ENCODE data around the gene ORC1.

The ORC1 gene

DNA sequence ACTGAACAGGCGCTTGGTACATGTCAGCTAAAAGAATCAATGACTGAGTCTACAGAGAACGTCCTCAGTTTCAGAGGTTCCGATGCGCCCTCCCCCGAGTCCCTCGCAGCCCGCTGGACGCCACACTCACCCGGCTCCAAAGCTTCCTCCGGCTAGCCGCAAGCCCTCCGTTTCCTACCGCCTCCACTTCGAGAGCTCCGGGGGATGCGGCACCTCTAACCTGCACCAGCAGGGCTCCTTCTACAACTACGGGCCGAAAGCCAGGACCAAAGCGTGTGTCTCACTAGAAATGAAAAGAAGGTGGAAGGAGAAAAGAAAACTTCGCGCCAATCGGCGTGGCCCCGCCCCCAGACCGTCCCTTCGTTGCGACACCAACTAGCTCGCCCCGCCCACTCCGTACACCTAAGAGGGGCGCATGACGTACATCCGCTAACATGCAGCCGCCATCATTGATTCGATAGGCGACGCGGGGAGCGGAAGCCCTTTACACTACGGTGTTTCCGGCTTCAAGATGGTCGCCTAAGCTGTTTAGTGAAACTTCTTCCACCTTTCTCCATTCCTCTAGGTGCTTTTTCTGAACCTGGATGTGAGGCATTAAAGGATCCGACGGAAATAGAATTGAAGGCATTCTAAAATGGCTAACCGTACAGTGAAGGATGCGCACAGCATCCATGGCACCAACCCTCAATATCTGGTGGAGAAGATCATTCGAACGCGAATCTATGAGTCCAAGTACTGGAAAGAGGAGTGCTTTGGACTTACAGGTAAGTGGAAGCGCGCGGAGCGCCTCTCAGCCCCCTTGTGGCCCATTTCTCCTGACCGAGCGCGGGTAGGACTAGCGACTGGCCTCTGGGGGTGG lies at the start of gene ORC1, which contains the start of gene PRPF38A:
Gene ORC1 (minus strand): TSS at position 308 of the 859 bp plus-strand sequence. CDS start 2,200 bp downstream, outside the sequence.
Gene PRPF38A (plus strand): TSS at position 487 of the 859 bp plus-strand sequence. CDS start 148 bp downstream, at position 635.
- DNase-seq (ENCODE audit: low spot score), result peak; percentile 98

DNA sequence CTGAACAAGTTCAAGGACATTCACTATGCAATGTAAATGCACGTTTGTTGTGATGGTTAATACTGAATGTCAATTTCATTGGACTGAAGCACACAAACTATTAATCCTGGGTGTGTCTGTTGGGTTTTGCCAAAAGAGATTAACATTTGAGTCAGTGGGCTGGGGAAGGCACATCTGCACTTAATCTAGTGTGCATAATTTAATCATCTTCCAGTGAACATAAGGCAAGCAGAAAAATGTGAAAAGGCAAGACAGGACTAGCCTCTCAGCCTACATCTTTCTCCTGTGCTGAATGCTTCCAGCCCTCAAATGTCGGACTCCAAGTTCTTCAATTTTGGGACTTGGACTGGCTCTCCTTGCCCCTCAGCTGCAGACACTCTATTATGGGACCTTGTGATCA lies 40.2 kb upstream of the ORC1 start:
- DNase-seq (ENCODE audit: low spot score), result no peak

DNA sequence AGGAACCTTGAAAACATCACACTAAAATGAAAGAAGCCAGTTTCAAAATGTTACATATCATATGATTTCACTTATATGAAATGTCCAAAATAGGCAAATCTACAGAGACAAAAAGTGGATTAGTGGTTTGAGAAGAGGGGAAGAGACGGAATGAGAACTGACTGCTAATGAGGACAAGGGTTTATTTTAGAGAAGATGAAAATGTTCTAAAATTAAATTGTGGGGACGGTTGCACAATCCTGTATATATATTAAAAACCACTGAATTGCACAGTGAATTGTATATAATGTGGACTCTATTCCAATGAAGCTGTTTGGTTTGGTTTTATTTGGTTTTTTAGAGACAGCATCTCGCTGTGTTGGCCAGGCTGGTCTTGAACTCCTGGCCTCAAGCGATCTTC lies 35.8 kb upstream of the ORC1 start:
- no peak for DNase-seq (ENCODE audit: low spot score)

DNA sequence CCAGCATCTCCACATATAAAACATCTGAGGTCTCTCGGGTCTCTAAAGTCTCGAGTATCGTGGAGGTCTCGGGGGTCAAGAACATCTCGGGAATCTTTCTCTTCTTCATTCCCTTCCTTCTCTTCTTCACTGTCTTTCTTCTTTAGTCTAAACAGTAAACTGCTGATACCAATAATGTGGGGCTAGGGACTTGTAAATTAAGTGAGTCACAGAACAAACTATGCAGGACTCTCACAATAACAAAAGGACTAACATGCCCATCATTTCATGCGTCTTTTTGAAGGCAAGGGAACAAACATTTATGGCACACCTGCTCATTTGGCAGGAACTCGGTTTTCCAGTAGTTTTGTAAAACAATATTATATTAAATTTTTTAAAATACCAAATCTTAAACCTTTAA lies 32.6 kb upstream of the ORC1 start:
- DNase-seq (ENCODE audit: low spot score), result no peak

DNA sequence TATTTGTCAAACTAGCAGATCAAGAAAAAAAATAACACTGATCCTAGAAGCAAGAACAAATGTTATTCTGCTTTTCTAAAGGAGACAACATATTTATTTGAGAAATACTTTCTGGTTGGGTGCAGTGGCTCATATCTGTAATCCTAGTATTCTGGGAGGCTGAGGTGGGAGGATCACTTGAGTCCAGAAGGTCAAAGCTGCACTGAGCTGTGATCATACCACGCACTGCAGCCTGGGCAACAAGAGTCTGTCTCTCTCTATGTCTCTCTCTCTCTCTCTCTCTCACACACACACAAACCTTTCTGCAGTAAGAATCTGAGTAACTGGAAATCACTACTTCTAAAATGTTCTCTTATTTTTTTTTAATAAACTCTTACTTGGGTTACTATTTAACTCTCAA lies 31.4 kb upstream of the ORC1 start:
- no peak for DNase-seq (ENCODE audit: low spot score)

DNA sequence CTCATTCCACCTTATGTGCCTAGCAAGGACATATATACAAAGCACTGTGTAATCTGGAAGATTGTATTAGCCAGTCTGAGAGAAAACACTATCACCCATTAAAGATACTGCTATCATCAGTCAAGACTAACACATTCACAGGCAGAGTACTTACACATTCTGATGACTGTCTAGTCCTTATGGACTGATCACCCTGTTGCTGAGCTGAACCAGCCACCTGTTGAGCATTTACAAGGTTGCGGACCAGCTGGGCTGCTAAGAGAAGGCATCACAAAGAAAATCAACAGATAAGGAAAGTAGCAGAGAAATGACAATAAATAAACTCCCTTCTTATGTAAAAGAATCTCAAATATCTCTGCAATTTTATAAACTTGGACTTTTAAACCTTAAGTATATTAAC lies 31.0 kb upstream of the ORC1 start:
- no peak for DNase-seq (ENCODE audit: low spot score)

DNA sequence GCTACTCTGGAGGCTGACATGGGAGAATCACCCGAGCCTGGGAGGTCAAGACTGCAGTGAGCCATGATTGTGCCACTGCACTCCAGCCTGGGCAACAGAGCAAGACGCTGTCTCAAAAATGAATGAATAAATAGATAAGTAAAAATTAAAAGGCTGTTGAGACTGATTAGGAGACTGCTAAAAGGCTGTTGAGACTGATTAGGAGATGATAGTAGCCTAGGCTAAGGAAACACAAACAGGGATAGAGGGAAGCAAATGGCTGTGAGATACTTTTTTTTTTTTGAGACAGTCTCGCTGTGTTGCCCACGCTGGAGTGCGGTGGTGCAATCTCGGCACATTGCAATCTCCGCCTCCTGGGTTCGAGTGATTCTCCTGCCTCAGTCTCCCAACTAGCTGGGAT lies 28.6 kb upstream of the ORC1 start:
- DNase-seq (ENCODE audit: low spot score), result no peak

DNA sequence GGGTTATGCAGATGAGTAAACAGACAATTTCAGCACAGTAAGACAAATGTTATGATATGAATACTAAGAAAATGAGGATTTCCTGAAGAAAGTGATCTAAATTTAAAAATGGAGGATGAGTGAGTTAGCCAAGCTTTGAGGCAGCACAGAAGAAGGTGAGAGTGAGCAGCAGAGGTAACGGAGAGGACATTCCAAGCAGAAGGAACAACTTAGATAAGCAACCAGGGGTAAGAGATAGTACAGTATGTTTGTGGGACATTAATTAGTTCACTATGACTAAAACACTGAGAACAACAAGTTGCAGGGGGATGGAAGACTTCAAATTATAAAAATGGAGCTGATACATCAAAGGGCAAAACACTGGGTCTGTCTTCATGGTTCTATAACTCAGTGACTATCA lies 22.9 kb upstream of the ORC1 start:
- no peak for DNase-seq (ENCODE audit: low spot score)

DNA sequence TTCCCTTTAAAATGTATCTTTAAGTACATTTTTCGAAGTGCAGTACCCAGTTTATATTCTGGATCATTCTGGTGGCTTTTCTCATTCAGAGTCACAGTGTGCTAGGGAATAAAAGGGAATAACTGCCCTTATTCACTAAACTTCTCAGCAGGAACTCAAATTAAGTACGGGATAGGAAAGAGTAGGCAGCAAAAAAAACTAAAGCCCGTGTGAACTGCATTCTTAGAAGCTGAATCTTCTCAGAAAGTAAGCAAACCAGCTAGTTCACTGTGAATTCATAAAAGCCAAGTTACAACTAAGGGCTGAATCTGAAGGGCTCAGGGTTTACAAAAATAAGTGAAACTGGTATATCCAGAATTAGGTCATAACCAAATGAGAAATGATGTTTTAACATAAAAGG lies 22.1 kb upstream of the ORC1 start:
- no peak for DNase-seq (ENCODE audit: low spot score)

DNA sequence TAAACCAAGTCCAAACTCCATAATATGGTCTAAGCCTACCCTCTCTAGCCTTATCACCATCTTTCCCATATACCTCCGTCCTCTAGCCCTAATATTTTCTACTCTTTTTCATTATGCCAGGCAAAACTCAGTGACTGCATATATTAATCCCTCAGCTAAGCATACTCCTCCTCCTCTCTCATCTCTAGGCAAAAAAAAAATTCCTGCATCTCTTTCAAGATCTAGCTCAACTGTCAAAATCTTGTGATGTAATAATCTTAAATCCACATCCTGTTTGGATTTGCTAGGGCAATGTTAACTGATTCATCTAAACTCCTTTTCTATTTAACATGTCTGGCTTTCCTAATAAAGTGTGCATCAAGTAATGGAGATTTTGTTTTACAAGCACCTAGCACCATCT lies 20.6 kb upstream of the ORC1 start:
- no peak for DNase-seq (ENCODE audit: low spot score)

DNA sequence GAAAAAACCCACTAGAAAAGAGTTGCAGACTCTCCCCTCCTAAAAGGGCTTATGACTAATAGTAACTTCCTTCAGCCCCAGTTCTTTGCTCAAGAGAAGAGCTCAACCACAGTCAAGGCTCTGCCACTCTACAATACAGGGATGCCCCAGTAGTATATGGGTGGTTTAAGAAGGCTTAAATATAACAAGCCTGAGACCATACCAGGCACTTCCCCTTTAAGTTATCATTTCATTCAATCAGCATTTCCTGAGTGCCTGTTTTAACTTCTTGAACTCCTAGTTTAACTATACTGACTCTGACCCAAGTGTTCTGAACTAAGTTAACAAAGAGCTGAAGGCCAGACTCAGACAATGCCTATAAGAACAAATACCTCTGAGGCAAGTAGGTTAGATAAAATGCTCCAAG lies 20.0 kb upstream of the ORC1 start:
- DNase-seq (ENCODE audit: low spot score), result no peak

DNA sequence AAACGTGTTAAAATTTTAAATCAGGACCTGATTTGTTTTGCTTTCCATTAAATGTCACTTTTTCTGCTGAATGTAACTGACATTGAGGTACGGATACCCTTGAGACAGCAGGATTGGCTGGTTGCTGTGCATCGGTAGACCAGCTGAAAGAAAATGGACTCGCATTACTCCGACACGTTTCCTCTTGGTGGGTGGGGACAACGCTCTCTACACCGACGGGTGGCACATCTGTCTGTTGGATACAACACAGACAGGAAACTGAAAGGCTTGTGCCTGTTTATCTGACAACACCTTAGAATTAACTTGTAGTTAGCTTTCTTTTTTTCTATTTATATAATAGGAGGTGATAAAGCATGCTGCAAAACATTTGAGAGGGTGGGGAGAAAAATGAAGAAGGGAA lies 19.5 kb upstream of the ORC1 start:
- no peak for DNase-seq (ENCODE audit: low spot score)

DNA sequence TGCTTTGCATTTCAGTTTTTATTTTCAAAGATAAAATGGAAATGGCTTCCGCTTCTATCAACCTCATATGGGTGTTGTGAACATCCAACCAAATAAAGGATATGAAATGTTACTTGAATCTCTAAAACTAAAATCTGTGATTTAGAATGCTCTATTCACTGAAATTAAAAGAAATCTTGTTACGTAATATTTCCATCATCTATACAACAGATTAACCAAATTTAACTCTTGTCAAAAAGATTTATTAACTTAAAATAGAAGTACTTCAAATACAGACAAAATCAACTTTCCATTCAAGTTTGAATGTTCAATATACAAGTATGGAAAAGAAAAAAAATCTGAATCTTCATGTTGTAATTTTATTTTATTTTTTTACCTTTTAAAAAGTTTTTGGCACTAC lies 18.8 kb upstream of the ORC1 start:
- no peak for DNase-seq (ENCODE audit: low spot score)

DNA sequence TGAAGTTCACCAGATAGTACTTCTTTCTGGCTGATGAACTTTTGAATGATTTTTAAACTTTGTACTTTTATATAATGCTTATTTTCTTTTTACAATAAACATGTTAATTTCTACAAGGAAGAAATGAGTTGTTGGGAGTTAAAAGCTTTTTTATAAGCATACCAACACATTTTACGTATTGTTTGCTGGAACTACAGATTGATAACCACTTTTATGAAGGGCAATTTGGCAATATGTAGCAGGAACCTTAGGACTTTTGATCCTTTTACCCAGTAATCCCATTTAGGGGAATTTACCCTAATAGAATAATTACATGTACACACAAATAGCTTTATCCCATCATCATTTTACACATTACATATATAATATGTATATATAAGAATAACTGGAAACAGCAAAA lies 16.5 kb upstream of the ORC1 start:
- no peak for DNase-seq (ENCODE audit: low spot score)

DNA sequence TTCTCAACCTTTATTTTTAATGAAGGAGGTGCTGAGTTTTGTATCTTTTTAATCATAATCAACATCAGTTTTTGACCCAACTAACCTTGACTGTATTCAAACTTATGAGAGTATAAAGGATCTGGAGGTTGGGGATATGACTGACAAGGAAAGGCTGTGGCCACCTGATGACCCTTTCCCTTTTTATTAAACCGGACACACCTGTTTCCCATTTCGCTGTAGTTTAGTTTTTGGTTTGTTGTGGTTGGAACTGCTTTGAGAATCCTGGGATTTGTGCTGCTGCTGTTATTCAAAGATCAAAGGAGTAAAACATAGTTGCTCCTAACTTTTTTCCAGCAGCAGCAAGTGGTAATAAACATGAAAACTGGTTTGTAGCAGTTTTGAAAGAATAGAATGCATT lies 12.6 kb upstream of the ORC1 start:
- DNase-seq (ENCODE audit: low spot score), result no peak

DNA sequence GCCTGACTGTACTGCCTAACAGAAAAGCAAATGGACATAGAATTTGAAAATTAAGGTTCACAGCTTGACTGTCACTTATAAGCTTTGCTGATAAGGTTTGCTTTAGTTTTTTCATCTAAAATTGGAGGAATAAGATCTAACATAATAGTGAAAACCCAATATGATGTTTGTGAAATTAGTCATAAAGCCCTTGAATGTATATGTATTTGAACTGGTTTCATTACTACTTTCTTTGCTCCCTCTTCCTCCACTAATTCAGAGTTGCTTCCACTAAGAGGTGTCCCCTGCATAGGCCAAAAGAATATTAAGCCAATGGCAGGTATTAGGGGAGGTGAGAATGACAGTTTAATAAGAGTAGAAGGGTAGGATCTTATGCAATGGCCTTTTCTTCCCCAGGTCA lies 10.7 kb upstream of the ORC1 start:
- no peak for DNase-seq (ENCODE audit: low spot score)

DNA sequence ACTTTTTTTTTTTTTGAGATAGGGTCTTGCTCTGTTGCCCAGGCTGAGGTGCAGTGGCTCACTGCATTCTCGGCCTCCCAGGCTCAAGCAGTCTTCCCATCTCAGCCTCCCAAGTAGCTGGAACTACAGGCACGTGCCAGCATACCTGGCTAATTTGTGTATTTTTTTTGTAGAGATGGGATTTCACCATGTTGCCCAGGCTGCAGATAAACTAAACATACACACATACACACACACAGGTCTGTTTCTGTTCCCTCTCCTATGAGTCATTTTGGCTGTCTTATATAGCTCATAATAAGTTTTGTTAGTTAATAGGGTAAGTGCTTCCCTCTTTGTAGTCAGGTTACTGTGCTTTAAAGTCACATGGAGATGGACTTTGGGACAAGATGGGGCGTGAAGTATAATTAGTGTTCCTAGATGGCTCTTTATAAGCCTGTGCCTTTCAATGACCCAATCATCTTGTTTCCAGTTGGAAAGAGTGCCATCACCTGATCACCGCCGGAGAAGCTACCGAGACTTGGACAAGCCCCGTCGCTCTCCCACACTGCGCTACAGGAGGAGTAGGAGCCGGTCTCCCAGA lies 9.3 kb upstream of the ORC1 start:
- no peak for DNase-seq (ENCODE audit: low spot score)

DNA sequence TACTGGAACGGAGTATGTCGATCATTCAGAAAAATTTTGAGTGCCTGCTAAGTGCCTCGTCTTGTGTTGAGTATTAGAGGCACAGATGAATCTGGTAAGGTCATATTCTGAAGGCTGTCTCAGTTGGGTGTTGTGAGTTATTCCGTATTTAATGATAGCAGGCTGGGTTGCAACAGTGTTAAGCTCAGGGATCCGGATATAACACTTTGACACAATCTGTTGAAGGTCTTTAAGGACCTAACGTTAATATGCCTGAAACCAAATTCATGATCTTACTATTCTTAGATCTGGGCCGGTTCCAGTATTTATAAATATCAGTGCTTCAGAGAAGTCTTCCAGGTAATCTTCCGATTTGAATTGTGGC lies 734 bp upstream of the ORC1 start:
- DNase-seq (ENCODE audit: low spot score), result no peak

DNA sequence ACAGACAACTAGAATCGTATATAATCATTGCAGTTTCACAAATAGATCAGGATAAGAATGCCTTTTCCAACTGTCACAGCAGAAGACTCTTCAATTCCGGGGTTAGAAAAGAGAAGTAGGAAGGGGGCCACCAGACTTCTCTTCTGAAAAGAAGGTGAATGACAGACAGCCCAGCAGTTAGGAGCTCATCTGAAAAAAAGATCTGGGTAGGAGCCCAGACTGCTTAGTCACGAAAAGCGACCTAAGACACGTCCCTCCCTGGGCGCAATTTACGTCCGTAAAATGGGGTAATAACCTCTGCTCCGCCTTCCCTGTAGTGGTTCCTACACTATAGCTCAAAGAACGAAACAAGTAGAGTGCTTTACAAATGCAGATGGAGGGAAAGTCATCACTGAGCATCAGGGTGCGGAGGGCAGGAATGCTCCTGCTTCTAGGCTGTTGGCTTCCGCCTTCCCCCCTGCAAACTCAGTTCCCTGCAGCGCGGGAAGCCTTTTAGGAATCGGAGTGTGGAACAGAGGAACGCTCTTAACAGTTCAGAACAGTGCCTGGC lies 582 bp downstream of the ORC1 start:
- DNase-seq (ENCODE audit: low spot score), result peak; percentile 11

DNA sequence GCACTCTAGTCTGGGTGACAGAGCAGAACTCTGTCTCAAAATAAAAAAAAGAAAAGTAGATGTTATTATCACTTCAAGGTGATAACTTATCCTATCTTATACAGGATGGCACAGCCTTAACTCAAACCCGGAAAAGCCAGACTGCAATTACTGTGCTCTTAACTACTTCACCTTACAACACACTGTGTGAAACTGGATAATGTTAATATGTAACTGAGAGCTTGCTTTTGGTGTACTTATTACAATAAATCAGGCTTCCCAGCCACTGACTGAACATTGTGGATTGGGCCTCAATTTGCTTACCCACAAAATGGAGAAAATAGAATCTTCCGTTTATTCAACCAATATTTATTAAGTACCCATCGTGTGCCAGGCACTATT lies 1.4 kb downstream of the ORC1 start:
- DNase-seq (ENCODE audit: low spot score), result no peak

DNA sequence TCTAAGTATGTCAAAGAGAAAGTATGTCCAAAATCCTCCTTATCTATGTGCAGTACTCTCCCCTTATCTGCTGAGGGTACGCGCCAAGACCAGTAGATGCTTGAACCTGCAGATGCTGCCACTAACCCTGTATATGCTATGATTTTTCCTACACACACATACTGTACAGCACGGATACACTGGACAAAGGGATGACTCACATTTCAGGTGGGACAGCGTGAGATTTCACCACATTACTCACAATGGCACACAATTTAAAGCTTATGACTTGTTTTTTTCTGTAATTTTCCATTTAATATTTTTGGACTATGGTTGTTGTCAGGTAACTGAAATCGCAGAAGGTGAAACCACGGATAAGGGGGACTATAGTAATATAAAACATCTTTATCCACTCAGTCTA lies 4.1 kb downstream of the ORC1 start:
- no peak for DNase-seq (ENCODE audit: low spot score)

DNA sequence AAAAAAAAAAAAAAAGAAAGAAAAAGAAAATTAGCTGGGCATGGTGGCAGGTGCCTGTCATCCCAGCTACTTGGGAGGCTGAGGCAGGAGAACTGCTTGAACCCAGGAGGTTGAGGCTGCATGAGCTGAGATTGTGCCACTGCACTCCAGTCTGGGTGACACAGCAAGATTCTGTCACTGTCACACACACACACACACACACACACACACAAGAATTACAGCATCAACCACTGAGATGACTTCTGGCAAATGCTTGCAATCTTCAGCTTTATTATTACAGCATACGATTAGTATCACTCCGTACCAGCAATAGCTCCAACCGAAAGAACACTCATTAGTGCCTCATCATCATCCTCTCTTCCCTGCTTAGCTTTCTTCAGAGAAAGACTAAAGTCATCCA lies 4.6 kb downstream of the ORC1 start:
- DNase-seq (ENCODE audit: low spot score), result no peak

DNA sequence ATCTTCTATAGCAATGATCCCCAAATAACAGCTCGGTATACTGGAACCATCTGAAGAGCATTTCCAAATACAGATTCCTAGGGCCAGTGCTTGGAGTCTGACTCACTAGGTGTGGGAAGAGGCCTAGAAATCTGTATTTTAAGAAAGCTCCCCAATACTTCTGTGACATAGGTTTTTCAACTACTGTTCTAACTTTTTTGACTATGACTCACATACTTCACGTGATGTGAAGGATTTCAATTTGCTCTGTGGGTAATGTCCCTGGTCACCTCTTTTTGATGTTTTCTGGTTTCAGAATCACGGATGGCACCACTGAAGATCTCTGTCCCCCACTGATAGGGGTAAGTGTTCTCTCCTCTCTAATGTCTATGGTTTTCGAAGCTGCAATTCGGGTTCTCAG lies 11.0 kb downstream of the ORC1 start:
- no peak for DNase-seq (ENCODE audit: low spot score)

DNA sequence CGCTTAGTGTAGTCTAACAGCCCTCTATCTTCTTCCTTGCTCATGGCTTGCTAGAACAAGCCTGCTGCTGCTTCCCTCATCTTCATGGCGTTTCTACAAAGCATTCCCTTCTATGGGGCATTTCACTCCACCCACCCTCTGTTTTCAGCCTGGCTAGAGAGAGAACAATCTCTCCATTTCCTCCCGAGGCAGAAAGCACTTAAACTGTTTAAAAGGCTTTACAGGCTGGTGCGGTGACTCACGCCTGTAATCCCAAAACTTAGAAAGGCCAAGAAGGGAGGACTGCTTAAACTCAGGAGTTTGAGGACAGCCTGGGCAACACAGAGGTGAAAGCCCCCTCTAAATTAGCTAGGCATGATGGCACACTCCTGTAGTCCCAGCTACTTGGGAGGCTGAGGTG lies 17.8 kb downstream of the ORC1 start:
- DNase-seq (ENCODE audit: low spot score), result no peak

Data from pons (tissue), 1 donor.